HEK293 (cell line): Measurements from ENCODE around the gene MMP28.

Experiments used
- SP7 ChIP-seq: fragments of 450-650 bp; formaldehyde crosslinking; IDR thresholded peaks from 2 replicates; pipeline ENCODE4 v1.5.1; 2016; ENCODE audit warnings: missing biosample characterization, missing genetic modification characterization
- WT1 ChIP-seq: fragments of 450-650 bp; formaldehyde crosslinking; IDR thresholded peaks from 2 replicates; pipeline ENCODE4 v1.5.1; 2016; ENCODE audit warnings: missing biosample characterization, missing genetic modification characterization
- ZBTB1 ChIP-seq: fragments of 450-650 bp; formaldehyde crosslinking; IDR thresholded peaks from 2 replicates; pipeline ENCODE4 v1.5.1; 2016; ENCODE audit warnings: missing biosample characterization, missing genetic modification characterization
- ZNF121 ChIP-seq: fragments of 450-650 bp; formaldehyde crosslinking; IDR thresholded peaks from 2 replicates; pipeline ENCODE4 v1.5.1; 2016; ENCODE audit warnings: missing biosample characterization, missing genetic modification characterization
- ZNF138 ChIP-seq: fragments of 450-650 bp; formaldehyde crosslinking; IDR thresholded peaks from 2 replicates; pipeline ENCODE4 v1.5.1; 2016; ENCODE audit warnings: missing biosample characterization, missing genetic modification characterization, borderline replicate concordance
- ZNF341 ChIP-seq: fragments of 450-650 bp; formaldehyde crosslinking; IDR thresholded peaks from 2 replicates; pipeline ENCODE4; 2016; ENCODE audit warnings: low read depth, missing biosample characterization, missing genetic modification characterization
- TF ChIP-seq, protein P1 (sequence below): fragments of 450-650 bp; formaldehyde crosslinking; IDR thresholded peaks from 2 replicates; pipeline ENCODE4 v1.5.1; 2016; ENCODE audit warnings: missing biosample characterization, missing genetic modification characterization
- TF ChIP-seq, protein P2 (sequence below): IDR thresholded peaks from 2 replicates; pipeline ENCODE4 v1.6.1; 2011; ENCODE audit warnings: mild to moderate bottlenecking, low read depth, low read length, borderline replicate concordance

DNA sequence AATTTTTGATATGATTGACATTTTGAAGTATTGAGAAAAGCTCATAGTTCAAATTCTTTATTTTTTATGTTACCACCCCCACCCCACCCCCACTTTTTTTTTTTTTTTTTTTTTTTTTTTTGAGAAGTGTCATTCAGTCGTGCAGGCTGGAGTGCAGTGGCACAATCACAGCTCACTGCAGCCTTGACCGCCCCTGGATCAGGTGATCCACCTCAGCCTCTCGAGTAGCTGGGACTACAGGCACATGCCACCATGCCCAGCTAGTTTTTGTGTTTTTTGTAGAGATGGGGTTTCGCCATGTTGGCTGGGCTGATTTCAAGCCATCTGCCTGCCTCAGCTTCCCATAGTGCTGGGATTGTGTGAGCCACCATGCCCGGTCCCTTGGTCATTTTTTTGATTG, 21.3 kb upstream of the MMP28 start:
- no peak for TF ChIP-seq ZNF138 (tag by site-specific recombination)
- TF ChIP-seq ZNF341 (tag by site-specific recombination): no peak
- no peak for TF ChIP-seq SP7 (tag by site-specific recombination)
- TF ChIP-seq, protein P1, sequence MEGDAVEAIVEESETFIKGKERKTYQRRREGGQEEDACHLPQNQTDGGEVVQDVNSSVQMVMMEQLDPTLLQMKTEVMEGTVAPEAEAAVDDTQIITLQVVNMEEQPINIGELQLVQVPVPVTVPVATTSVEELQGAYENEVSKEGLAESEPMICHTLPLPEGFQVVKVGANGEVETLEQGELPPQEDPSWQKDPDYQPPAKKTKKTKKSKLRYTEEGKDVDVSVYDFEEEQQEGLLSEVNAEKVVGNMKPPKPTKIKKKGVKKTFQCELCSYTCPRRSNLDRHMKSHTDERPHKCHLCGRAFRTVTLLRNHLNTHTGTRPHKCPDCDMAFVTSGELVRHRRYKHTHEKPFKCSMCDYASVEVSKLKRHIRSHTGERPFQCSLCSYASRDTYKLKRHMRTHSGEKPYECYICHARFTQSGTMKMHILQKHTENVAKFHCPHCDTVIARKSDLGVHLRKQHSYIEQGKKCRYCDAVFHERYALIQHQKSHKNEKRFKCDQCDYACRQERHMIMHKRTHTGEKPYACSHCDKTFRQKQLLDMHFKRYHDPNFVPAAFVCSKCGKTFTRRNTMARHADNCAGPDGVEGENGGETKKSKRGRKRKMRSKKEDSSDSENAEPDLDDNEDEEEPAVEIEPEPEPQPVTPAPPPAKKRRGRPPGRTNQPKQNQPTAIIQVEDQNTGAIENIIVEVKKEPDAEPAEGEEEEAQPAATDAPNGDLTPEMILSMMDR (tag by site-specific recombination): no peak
- TF ChIP-seq ZBTB1 (tag by site-specific recombination): no peak
- TF ChIP-seq, protein P2, sequence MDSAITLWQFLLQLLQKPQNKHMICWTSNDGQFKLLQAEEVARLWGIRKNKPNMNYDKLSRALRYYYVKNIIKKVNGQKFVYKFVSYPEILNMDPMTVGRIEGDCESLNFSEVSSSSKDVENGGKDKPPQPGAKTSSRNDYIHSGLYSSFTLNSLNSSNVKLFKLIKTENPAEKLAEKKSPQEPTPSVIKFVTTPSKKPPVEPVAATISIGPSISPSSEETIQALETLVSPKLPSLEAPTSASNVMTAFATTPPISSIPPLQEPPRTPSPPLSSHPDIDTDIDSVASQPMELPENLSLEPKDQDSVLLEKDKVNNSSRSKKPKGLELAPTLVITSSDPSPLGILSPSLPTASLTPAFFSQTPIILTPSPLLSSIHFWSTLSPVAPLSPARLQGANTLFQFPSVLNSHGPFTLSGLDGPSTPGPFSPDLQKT: no peak
- TF ChIP-seq ZNF121 (tag by site-specific recombination): no peak
- no peak for TF ChIP-seq WT1 (tag by site-specific recombination)
